ENCODE results near the gene BLCAP.
A peak's percentile ranks its signal among the peaks of the same experiment; 100 is the strongest.
"Not testable (repeated sequence)": the region's sequence is repeated elsewhere in the genome, so short reads cannot be mapped to it uniquely, and the experiment has no call there.

The BLCAP gene

GRCh38 chr20:37542281-37542680 lies 14.6 kb upstream of the BLCAP start:
- Mint-ChIP-seq H3K4me3 (no peak overlapping the region), H3K36me3 (no peaks in the 10 kb centered on the region), H3K4me1 (no peaks in the 10 kb centered on the region), H3K27ac (no peak overlapping the region), H3K9me3 (no peaks in the 10 kb centered on the region)
- no peak for DNase-seq (ENCODE audit: low spot score in 2 of 2)
- ATAC-seq, result no peak

- Mint-ChIP-seq H3K4me3 (no peak overlapping the region), H3K9me3 (no peaks in the 10 kb centered on the region), H3K4me1 (no peaks in the 10 kb centered on the region), H3K27ac (no peak overlapping the region), H3K36me3 (no peaks in the 10 kb centered on the region)
- no peak for DNase-seq (ENCODE audit: low spot score in 2 of 2)
- ATAC-seq, result no peak
Observed at GRCh38 chr20:37541326-37541725, 13.7 kb upstream of the BLCAP start.

GRCh38 chr20:37540838-37541237 lies 13.2 kb upstream of the BLCAP start:
- ATAC-seq; H3K4me3 Mint-ChIP-seq; H3K9me3 Mint-ChIP-seq; H3K4me1 Mint-ChIP-seq; DNase-seq (ENCODE audit: low spot score in 2 of 2); H3K36me3 Mint-ChIP-seq; H3K27ac Mint-ChIP-seq: not testable (repeated sequence)

- no peak for ATAC-seq
- H3K9me3 Mint-ChIP-seq, result no peaks in the 10 kb centered on the region
- H3K4me3 Mint-ChIP-seq, result no peak overlapping the region
- peaks cover under 1% of the 10 kb centered on the region for H3K4me1 Mint-ChIP-seq
- no peak overlapping the region for H3K27ac Mint-ChIP-seq
- H3K36me3 Mint-ChIP-seq, result no peaks in the 10 kb centered on the region
- no peak for DNase-seq (ENCODE audit: low spot score in 2 of 2)
Observed at GRCh38 chr20:37540001-37540400, 12.3 kb upstream of the BLCAP start.

GRCh38 chr20:37539424-37539823 lies 11.7 kb upstream of the BLCAP start:
- Mint-ChIP-seq H3K9me3 (no peaks in the 10 kb centered on the region), H3K27ac (no peak overlapping the region), H3K4me3 (no peak overlapping the region), H3K4me1 (peaks cover 6% of the 10 kb centered on the region), H3K36me3 (no peaks in the 10 kb centered on the region)
- no peak for ATAC-seq
- DNase-seq (ENCODE audit: low spot score in 2 of 2), result no peak

GRCh38 chr20:37538003-37538402 lies 10.3 kb upstream of the BLCAP start:
- DNase-seq (ENCODE audit: low spot score in 2 of 2) (no peak), ATAC-seq (no peak)
- no peaks in the 10 kb centered on the region for H3K36me3 Mint-ChIP-seq
- peaks cover 8% of the 10 kb centered on the region for H3K4me1 Mint-ChIP-seq
- H3K27ac Mint-ChIP-seq, result no peak overlapping the region
- H3K9me3 Mint-ChIP-seq, result no peaks in the 10 kb centered on the region
- H3K4me3 Mint-ChIP-seq, result no peak overlapping the region

GRCh38 chr20:37537505-37537904 lies 9.8 kb upstream of the BLCAP start:
- Mint-ChIP-seq H3K36me3 (no peaks in the 10 kb centered on the region), H3K4me1 (peaks cover 8% of the 10 kb centered on the region), H3K27ac (no peak overlapping the region), H3K9me3 (no peaks in the 10 kb centered on the region), H3K4me3 (no peak overlapping the region)
- no peak for DNase-seq (ENCODE audit: low spot score in 2 of 2)
- no peak for ATAC-seq

GRCh38 chr20:37535443-37536132 lies 7.9 kb upstream of the BLCAP start:
- H3K4me1 Mint-ChIP-seq, result peaks cover 8% of the 10 kb centered on the region
- H3K4me3 Mint-ChIP-seq, result no peak overlapping the region
- no peak overlapping the region for H3K27ac Mint-ChIP-seq
- no peak for DNase-seq (ENCODE audit: low spot score in 2 of 2)
- ATAC-seq, result no peak
- no peaks in the 10 kb centered on the region for H3K9me3 Mint-ChIP-seq
- H3K36me3 Mint-ChIP-seq, result no peaks in the 10 kb centered on the region

GRCh38 chr20:37534401-37535157 lies 6.9 kb upstream of the BLCAP start:
- no peak overlapping the region for H3K4me3 Mint-ChIP-seq
- peak; percentile 94 for ATAC-seq
- H3K36me3 Mint-ChIP-seq, result no peaks in the 10 kb centered on the region
- H3K27ac Mint-ChIP-seq, result no peak overlapping the region
- peaks cover 8% of the 10 kb centered on the region for H3K4me1 Mint-ChIP-seq
- DNase-seq (ENCODE audit: low spot score in 2 of 2), result peak; percentile 40 to 70
- no peaks in the 10 kb centered on the region for H3K9me3 Mint-ChIP-seq

- H3K4me1 Mint-ChIP-seq, result peaks cover 20% of the 10 kb centered on the region
- no peaks in the 10 kb centered on the region for H3K9me3 Mint-ChIP-seq
- ATAC-seq, result no peak
- peaks cover 1% of the 10 kb centered on the region for H3K36me3 Mint-ChIP-seq
- H3K27ac Mint-ChIP-seq, result no peak overlapping the region
- H3K4me3 Mint-ChIP-seq, result no peak overlapping the region
- no peak for DNase-seq (ENCODE audit: low spot score in 2 of 2)
Observed at GRCh38 chr20:37533154-37533715, 5.6 kb upstream of the BLCAP start.

GRCh38 chr20:37531856-37532255 lies 4.2 kb upstream of the BLCAP start:
- Mint-ChIP-seq H3K4me1 (peaks cover 26% of the 10 kb centered on the region), H3K36me3 (peaks cover 8% of the 10 kb centered on the region), H3K27ac (peak overlapping the region; percentile 73), H3K9me3 (no peaks in the 10 kb centered on the region), H3K4me3 (no peak overlapping the region)
- ATAC-seq (no peak), DNase-seq (ENCODE audit: low spot score in 2 of 2) (no peak)

- H3K36me3 Mint-ChIP-seq, result peaks cover 12% of the 10 kb centered on the region
- ATAC-seq (no peak), DNase-seq (ENCODE audit: low spot score in 2 of 2) (no peak)
- no peak overlapping the region for H3K4me3 Mint-ChIP-seq
- H3K4me1 Mint-ChIP-seq, result peaks cover 38% of the 10 kb centered on the region
- no peaks in the 10 kb centered on the region for H3K9me3 Mint-ChIP-seq
- no peak overlapping the region for H3K27ac Mint-ChIP-seq
Observed at GRCh38 chr20:37530696-37531095, 3.0 kb upstream of the BLCAP start.

GRCh38 chr20:37529968-37530600 lies 2.4 kb upstream of the BLCAP start:
- Mint-ChIP-seq H3K4me3 (no peak overlapping the region), H3K4me1 (peaks cover 44% of the 10 kb centered on the region), H3K36me3 (peaks cover 18% of the 10 kb centered on the region), H3K27ac (no peak overlapping the region), H3K9me3 (no peaks in the 10 kb centered on the region)
- ATAC-seq (no peak), DNase-seq (ENCODE audit: low spot score in 2 of 2) (no peak)

GRCh38 chr20:37529214-37529967 lies 1.7 kb upstream of the BLCAP start:
- DNase-seq (ENCODE audit: low spot score in 2 of 2) (no peak), ATAC-seq (no peak)
- peak overlapping the region; percentile 89 for H3K4me3 Mint-ChIP-seq
- H3K9me3 Mint-ChIP-seq, result no peaks in the 10 kb centered on the region
- H3K4me1 Mint-ChIP-seq, result peaks cover 44% of the 10 kb centered on the region
- H3K27ac Mint-ChIP-seq, result no peak overlapping the region
- peaks cover 18% of the 10 kb centered on the region for H3K36me3 Mint-ChIP-seq

Measured in stimulated activated effector memory CD8-positive, alpha-beta T cell treated with anti-CD3 and anti-CD28 coated beads, Interleukin-12 subunit alpha, Interleukin-12 subunit beta, amount 100 ng/mL, for 72 hours (primary cell).